CD4-positive, alpha-beta memory T cell (primary cell): ENCODE results near the gene ETV6. TPM values are rescaled to one million over a fixed set of nuclear protein-coding genes. Genes with fewer than 3 reads are reported as not detected.
A peak's percentile ranks its signal among the peaks of the same experiment; 100 is the strongest.

Experiments
- CTCF ChIA-PET: fragments of 350-600 bp; sonication (Branson Sonifier 250); formaldehyde crosslinking; loops from one replicate; lab custom pipeline; 2021; ENCODE audit warnings: inconsistent platforms; ENCODE audit not compliant: partially characterized antibody; lab: Charles Lee
- POLR2A ChIA-PET: fragments of 350-600 bp; sonication (Branson Sonifier 250); formaldehyde crosslinking; loops from one replicate; lab custom pipeline; 2021; ENCODE audit not compliant: partially characterized antibody; lab: Charles Lee
- DNase-seq, 5 donors: peaks; one replicate each; pipeline versions ENCODE4 v3.0.0 to v3.0.0-alpha.2; 2020 to 2022; ENCODE audit warnings: mixed read lengths in 1 of 5
- H3K27ac ChIP-seq: one replicate; pipeline ENCODE4 v1.7.0; 2013; ENCODE audit warnings: low read depth, low read length
- H3K27me3 ChIP-seq: 2 replicates; pipeline ENCODE4 v1.7.0; 2013; ENCODE audit warnings: mild to moderate bottlenecking, low read length, moderate library complexity; ENCODE audit not compliant: insufficient read depth
- H3K36me3 ChIP-seq: 2 replicates; pipeline ENCODE4 v1.7.0; 2013; ENCODE audit warnings: mild to moderate bottlenecking, low read length, moderate library complexity; ENCODE audit not compliant: insufficient read depth
- H3K4me1 ChIP-seq: 2 replicates; pipeline ENCODE4 v1.7.0; 2013; ENCODE audit warnings: mild to moderate bottlenecking, low read length, moderate library complexity; ENCODE audit not compliant: insufficient read depth
- H3K4me3 ChIP-seq, 2 donors: one replicate each; pipeline ENCODE4 v1.7.0; 2013; ENCODE audit warnings: low read length in 2 of 2, mild to moderate bottlenecking in 1 of 2
- H3K9me3 ChIP-seq, 2 donors: one replicate each; pipeline ENCODE4 v1.7.0; 2013; ENCODE audit warnings: low read length in 2 of 2, control low read depth in 1 of 2; ENCODE audit not compliant: control insufficient read depth in 1 of 2
- H3K27ac Mint-ChIP-seq, 7 donors: one replicate each; pipeline ENCODE4 v1.8.0; 2020 to 2021; ENCODE audit warnings: mixed read lengths in 7 of 7, mild to moderate bottlenecking in 6 of 7, inconsistent platforms in 3 of 7, moderate library complexity in 3 of 7
- H3K27me3 Mint-ChIP-seq, 2 donors: one replicate each; pipeline ENCODE4 v1.8.0; 2020 to 2021; ENCODE audit warnings: mixed read lengths in 2 of 2
- H3K36me3 Mint-ChIP-seq, 2 donors: one replicate each; pipeline ENCODE4 v1.8.0; 2020 to 2021; ENCODE audit warnings: mixed read lengths in 2 of 2, inconsistent platforms in 1 of 2, mild to moderate bottlenecking in 1 of 2
- H3K4me1 Mint-ChIP-seq, 4 donors: one replicate each; pipeline ENCODE4 v1.8.0; 2020 to 2021; ENCODE audit warnings: mixed read lengths in 4 of 4, mild to moderate bottlenecking in 1 of 4
- H3K4me3 Mint-ChIP-seq, 8 donors: one replicate each; pipeline ENCODE4 v1.8.0; 2020 to 2021; ENCODE audit warnings: mixed read lengths in 8 of 8, mild to moderate bottlenecking in 7 of 8, moderate library complexity in 6 of 8, inconsistent platforms in 3 of 8
- H3K9me3 Mint-ChIP-seq, 8 donors: one replicate each; pipeline ENCODE4 v1.8.0; 2020 to 2021; ENCODE audit warnings: mixed read lengths in 8 of 8, mild to moderate bottlenecking in 5 of 8, inconsistent platforms in 3 of 8, moderate library complexity in 1 of 8
- intact Hi-C: fragments of 100-400 bp; cut with micrococcal nuclease; formaldehyde crosslinking; loops from one replicate; pipeline ENCODE4 v1.15.1; 2023
- polyA plus RNA-seq, 2 donors: library from polyadenylated mRNA; unstranded; fragments of 300-500 nt; fragmentation: Illumina TruSeq; gene quantifications; one replicate each; pipeline ENCODE4 v1.2.3, GENCODE V29; 2021
- total RNA-seq, 2 experiments: library from RNA; stranded (reverse); gene quantifications; one replicate each; pipeline ENCODE4 v1.2.3, GENCODE V29; 2021

The ETV6 gene
- total and polyA plus RNA-seq, 4 experiments from 2014 or later: 3.3 to 43.9 (median 25.7) TPM

GRCh38 chr12:11767029-11767724 lies 117.7 kb downstream of the ETV6 start:
- H3K9me3 Mint-ChIP-seq: peaks cover 0 to 4% (median 0%) of the 10 kb centered on the region in 8 donors
- no peak for DNase-seq
- H3K27me3 Mint-ChIP-seq: no peaks in the 10 kb centered on the region
- CTCF ChIA-PET: no interaction called here
- H3K4me1 Mint-ChIP-seq: peaks cover 69 to 99% (median 85%) of the 10 kb centered on the region in 4 donors
- peak overlapping the region; percentile 78 to 91 (median 86) for H3K27ac Mint-ChIP-seq
- intact Hi-C loops: loop anchor here (5.0 kb wide), 2 partner anchors 45 to 115 kb away; no protein-coding TSS in a partner anchor
- no peaks in the 10 kb centered on the region for H3K27me3 ChIP-seq
- POLR2A ChIA-PET: interaction anchor here (0.8 kb wide), 1 partner anchor 118 kb away, joined by 4 read pairs; the partner anchor contains the start of gene ETV6
- no peaks in the 10 kb centered on the region for H3K36me3 ChIP-seq
- no peak overlapping the region for H3K27ac ChIP-seq
- H3K4me3 Mint-ChIP-seq: peak overlapping the region in 6 of 8 donors; percentile 9 to 87 (median 64)
- peaks cover 95% of the 10 kb centered on the region for H3K4me1 ChIP-seq
- H3K36me3 Mint-ChIP-seq: peaks cover 9 to 12% of the 10 kb centered on the region in 2 donors
- no peaks in the 10 kb centered on the region for H3K9me3 ChIP-seq
- H3K4me3 ChIP-seq: no peak overlapping the region

GRCh38 chr12:11767798-11768197 lies 118.3 kb downstream of the ETV6 start:
- no peak overlapping the region for H3K27ac ChIP-seq
- H3K4me1 Mint-ChIP-seq: peaks cover 67 to 98% (median 83%) of the 10 kb centered on the region in 4 donors
- intact Hi-C loops: loop anchor here (5.0 kb wide), 2 partner anchors 45 to 115 kb away; no protein-coding TSS in a partner anchor
- no peak overlapping the region for H3K4me3 ChIP-seq
- no peaks in the 10 kb centered on the region for H3K9me3 ChIP-seq
- H3K27me3 ChIP-seq: no peaks in the 10 kb centered on the region
- H3K4me3 Mint-ChIP-seq: peak overlapping the region in 2 of 8 donors; percentile 27 to 31
- H3K27ac Mint-ChIP-seq: peak overlapping the region in 4 of 7 donors; percentile 3 to 78 (median 64)
- H3K4me1 ChIP-seq: peaks cover 93% of the 10 kb centered on the region
- H3K36me3 ChIP-seq: no peaks in the 10 kb centered on the region
- H3K9me3 Mint-ChIP-seq: peaks cover 0 to 4% (median 0%) of the 10 kb centered on the region in 8 donors
- ChIA-PET POLR2A (no interaction called here), CTCF (no interaction called here)
- H3K27me3 Mint-ChIP-seq: no peaks in the 10 kb centered on the region
- peaks cover 13 to 14% of the 10 kb centered on the region in 2 donors for H3K36me3 Mint-ChIP-seq
- no peak for DNase-seq

GRCh38 chr12:11768233-11768965 lies 118.9 kb downstream of the ETV6 start:
- peaks cover 62 to 93% (median 79%) of the 10 kb centered on the region in 4 donors for H3K4me1 Mint-ChIP-seq
- DNase-seq: no peak
- Histone ChIP-seq H3K27me3 (no peaks in the 10 kb centered on the region), H3K9me3 (no peaks in the 10 kb centered on the region), H3K4me3 (no peak overlapping the region), H3K4me1 (peaks cover 87% of the 10 kb centered on the region), H3K36me3 (no peaks in the 10 kb centered on the region), H3K27ac (no peak overlapping the region)
- H3K4me3 Mint-ChIP-seq: peak overlapping the region in 3 of 8 donors; percentile 23 to 38 (median 31)
- ChIA-PET CTCF (interaction anchor here (2.0 kb wide), 1 partner anchor 265 kb away, joined by 5 read pairs; no protein-coding TSS in a partner anchor), POLR2A (no interaction called here)
- H3K9me3 Mint-ChIP-seq: peaks cover 0 to 1% (median 0%) of the 10 kb centered on the region in 8 donors
- H3K27ac Mint-ChIP-seq: peak overlapping the region in 4 of 7 donors; percentile 5 to 58 (median 15)
- peaks cover 13 to 14% of the 10 kb centered on the region in 2 donors for H3K36me3 Mint-ChIP-seq
- no peaks in the 10 kb centered on the region for H3K27me3 Mint-ChIP-seq
- intact Hi-C loops: loop anchor here (5.0 kb wide), 2 partner anchors 44 to 116 kb away; no protein-coding TSS in a partner anchor

- H3K27ac Mint-ChIP-seq: peak overlapping the region in 6 of 7 donors; percentile 25 to 77 (median 68)
- no peaks in the 10 kb centered on the region for H3K27me3 Mint-ChIP-seq
- peak overlapping the region in 6 of 8 donors; percentile 1 to 66 (median 53) for H3K4me3 Mint-ChIP-seq
- Histone ChIP-seq H3K36me3 (no peaks in the 10 kb centered on the region), H3K9me3 (no peaks in the 10 kb centered on the region), H3K4me3 (no peak overlapping the region), H3K27me3 (no peaks in the 10 kb centered on the region), H3K4me1 (peaks cover 76% of the 10 kb centered on the region), H3K27ac (no peak overlapping the region)
- peaks cover 59 to 94% (median 77%) of the 10 kb centered on the region in 4 donors for H3K4me1 Mint-ChIP-seq
- ChIA-PET CTCF (interaction anchor here (0.7 to 2.0 kb wide), 2 partner anchors 38 to 263 kb away, joined by 3 to 5 read pairs; no protein-coding TSS in a partner anchor), POLR2A (no interaction called here)
- peaks cover 16 to 21% of the 10 kb centered on the region in 2 donors for H3K36me3 Mint-ChIP-seq
- H3K9me3 Mint-ChIP-seq: peaks cover 0 to 1% (median 0%) of the 10 kb centered on the region in 8 donors
- intact Hi-C loops: loop anchor here (5.0 kb wide), 2 partner anchors 42 to 118 kb away; no protein-coding TSS in a partner anchor
- DNase-seq: peak in 3 of 5 donors; percentile 9 to 32 (median 21)
These were observed 120.4 kb downstream of the ETV6 start for GRCh38 chr12:11769723-11770514.

GRCh38 chr12:11771356-11771755 lies 121.9 kb downstream of the ETV6 start:
- H3K4me1 Mint-ChIP-seq: peaks cover 47 to 89% (median 66%) of the 10 kb centered on the region in 4 donors
- H3K36me3 Mint-ChIP-seq: peaks cover 25 to 26% of the 10 kb centered on the region in 2 donors
- DNase-seq: peak in 3 of 5 donors; percentile 15 to 41 (median 36)
- peak overlapping the region in 3 of 8 donors; percentile 3 to 46 (median 38) for H3K4me3 Mint-ChIP-seq
- ChIA-PET POLR2A (interaction anchor here (0.5 kb wide), 1 partner anchor 38 kb away, joined by 5 read pairs; no protein-coding TSS in a partner anchor), CTCF (interaction anchor here (1.2 kb wide), 1 partner anchor 34 kb away, joined by 3 read pairs; no protein-coding TSS in a partner anchor)
- peak overlapping the region in 5 of 7 donors; percentile 39 to 82 (median 65) for H3K27ac Mint-ChIP-seq
- H3K9me3 Mint-ChIP-seq: peaks cover 0 to 1% (median 0%) of the 10 kb centered on the region in 8 donors
- Histone ChIP-seq H3K4me1 (peaks cover 62% of the 10 kb centered on the region), H3K27me3 (no peaks in the 10 kb centered on the region), H3K4me3 (no peak overlapping the region), H3K36me3 (no peaks in the 10 kb centered on the region), H3K27ac (no peak overlapping the region), H3K9me3 (no peaks in the 10 kb centered on the region)
- intact Hi-C loops: no loop called here
- H3K27me3 Mint-ChIP-seq: no peaks in the 10 kb centered on the region

- Histone ChIP-seq H3K9me3 (no peaks in the 10 kb centered on the region), H3K27me3 (no peaks in the 10 kb centered on the region), H3K4me1 (peaks cover 55% of the 10 kb centered on the region), H3K4me3 (no peak overlapping the region), H3K27ac (no peak overlapping the region), H3K36me3 (no peaks in the 10 kb centered on the region)
- H3K4me3 Mint-ChIP-seq: peak overlapping the region in 2 of 8 donors; percentile 2 to 3
- no peak for DNase-seq
- intact Hi-C loops: no loop called here
- H3K9me3 Mint-ChIP-seq: peaks cover 0 to 1% (median 0%) of the 10 kb centered on the region in 8 donors
- POLR2A ChIA-PET: interaction anchor here (0.5 kb wide), 1 partner anchor 37 kb away, joined by 5 read pairs; no protein-coding TSS in a partner anchor
- peak overlapping the region in 3 of 7 donors; percentile 39 to 82 (median 59) for H3K27ac Mint-ChIP-seq
- H3K4me1 Mint-ChIP-seq: peaks cover 42 to 82% (median 61%) of the 10 kb centered on the region in 4 donors
- CTCF ChIA-PET: interaction anchor here (1.2 kb wide), 1 partner anchor 34 kb away, joined by 3 read pairs; no protein-coding TSS in a partner anchor
- H3K36me3 Mint-ChIP-seq: peaks cover 25 to 29% of the 10 kb centered on the region in 2 donors
- H3K27me3 Mint-ChIP-seq: no peaks in the 10 kb centered on the region
These were observed 122.5 kb downstream of the ETV6 start for GRCh38 chr12:11771895-11772502.
